Superior temporal gyrus (tissue), 1 donor: ENCODE measurements around the gene ICE1.
"Not testable (repeated sequence)": the region's sequence is repeated elsewhere in the genome, so short reads cannot be mapped to it uniquely, and the experiment has no call there.

ENCODE experiments used
- DNase-seq: peaks from one replicate; pipeline ENCODE4 v3.0.0-alpha.2; 2016; ENCODE audit errors: extremely low spot score

Gene ICE1

DNA sequence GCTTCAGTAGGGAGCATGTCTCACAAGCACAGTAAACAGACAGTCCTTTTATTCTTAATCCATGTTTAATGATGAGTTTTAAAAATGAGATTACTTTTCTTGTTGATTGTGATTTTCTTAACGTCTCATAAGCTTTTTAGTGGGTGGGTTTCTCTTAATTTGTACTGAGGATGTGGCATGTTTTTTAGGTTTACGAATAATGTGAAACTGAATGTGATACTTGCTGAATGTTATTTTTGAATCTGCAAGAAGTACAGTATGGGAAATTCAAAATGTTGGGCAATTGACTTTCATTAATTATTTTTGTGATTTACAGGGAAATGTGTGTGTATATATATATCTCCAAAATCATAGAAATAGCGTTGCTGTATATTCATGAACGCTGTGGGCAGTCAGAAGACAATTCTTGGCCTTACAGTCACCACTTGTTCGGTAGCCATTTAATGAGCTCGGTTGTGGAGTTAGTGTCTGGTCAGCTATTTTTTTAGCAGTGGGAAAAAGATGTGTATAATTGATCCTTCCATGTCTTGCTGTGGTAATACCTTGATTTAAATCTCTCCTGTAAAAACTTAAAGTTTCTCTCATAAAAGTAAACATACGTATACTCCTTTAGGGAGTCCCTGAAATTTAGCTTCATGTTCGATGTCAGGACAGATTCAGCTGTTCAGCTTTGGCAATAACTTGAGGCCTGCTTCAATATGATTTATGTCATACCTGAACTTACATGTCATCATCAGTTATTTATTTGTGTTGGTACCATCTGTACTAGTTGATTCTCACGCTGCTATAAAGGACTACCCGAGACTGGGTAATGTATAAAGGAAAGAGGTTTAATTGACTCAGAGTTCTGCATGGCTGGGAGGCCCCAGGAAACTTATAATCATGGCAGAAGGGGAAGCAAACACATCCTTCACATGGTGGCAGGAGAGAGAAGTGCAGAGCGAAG is 15.0 kb downstream of the ICE1 start:
- no peak for DNase-seq

DNA sequence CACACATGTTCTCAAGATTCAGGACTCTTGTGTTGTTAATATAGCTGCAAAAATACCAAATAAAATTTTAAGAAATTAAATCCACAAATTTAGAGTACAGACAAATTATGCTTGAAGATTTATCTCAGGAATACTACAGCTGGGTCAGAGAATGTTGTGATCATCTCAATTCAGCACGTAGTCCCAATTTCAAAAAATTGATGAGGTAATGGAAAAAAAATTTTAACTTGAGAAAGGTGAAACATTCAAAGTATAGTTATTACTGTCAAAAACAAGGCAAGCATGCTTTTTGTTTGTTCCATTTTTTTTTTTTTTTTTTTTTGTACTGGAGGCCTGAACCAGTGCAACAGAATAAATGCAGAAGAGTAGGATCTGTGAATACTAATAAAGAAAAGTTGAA is 29.4 kb downstream of the ICE1 start:
- DNase-seq = no peak

- no peak for DNase-seq
Observed at GRCh38 chr5:5453131-5453530, 30.7 kb downstream of the ICE1 start.

- no peak for DNase-seq
Observed at GRCh38 chr5:5454391-5454790, 31.9 kb downstream of the ICE1 start.

DNA sequence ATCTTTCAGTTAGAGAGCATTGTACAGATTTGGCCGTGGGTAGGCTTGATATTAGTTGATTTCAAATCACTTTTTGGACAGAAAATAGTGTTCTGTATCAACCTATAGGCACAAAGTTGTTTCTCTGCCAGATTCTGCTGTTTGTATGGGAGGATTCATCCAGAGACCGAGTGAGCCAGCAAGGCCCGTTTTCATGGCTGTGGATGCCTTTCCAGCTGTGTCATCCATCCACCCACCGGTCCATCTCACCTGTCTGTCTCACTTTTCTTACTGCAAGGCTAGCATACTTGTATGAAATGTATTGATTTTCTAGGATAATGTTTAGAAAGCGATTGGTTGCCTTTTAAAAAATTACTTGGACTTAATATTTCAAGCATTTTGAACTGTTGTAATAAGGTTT is 34.4 kb downstream of the ICE1 start:
- DNase-seq = no peak

DNA sequence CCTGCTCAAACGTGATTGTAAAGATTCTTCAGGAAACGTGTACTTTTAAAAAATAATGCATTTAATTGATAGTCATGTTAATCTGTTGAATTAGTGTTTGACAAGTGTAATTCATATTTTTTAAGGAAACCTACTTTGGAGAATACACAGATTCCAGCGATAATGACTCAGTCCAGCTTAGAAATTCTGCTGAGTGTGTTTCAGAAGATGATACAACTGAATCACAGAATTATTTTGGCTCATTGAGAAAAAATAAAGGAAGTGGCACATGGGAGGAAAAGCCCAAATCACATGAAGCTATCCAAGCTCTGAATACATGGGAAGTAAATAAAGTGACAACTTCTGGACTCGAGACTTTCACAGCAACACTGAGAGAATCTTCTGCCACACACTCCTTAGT is 37.8 kb downstream of the ICE1 start:
- DNase-seq = peak; percentile 21

DNA sequence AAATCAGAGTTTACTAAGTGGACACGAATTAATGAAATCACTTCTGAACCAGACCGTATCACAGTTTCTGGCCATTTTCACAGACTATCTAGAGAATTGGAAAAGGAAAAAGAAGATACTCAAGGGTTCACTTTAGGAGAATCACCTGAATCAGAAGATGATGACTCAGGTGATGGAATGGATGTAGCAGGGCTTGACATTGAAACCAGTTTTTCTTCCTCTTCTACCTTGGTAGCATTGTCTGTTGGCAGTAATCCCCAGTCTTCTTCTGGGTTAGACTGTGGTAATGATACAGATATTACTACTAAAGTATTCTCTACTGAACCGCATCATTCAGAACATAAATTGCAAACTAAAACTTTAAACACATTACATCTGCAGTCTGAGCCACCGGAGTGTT is 38.5 kb downstream of the ICE1 start:
- no peak for DNase-seq

- no peak for DNase-seq
Observed at GRCh38 chr5:5464036-5464715, 41.7 kb downstream of the ICE1 start.

GRCh38 chr5:5466227-5466626 is 43.8 kb downstream of the ICE1 start:
- no peak for DNase-seq

DNA sequence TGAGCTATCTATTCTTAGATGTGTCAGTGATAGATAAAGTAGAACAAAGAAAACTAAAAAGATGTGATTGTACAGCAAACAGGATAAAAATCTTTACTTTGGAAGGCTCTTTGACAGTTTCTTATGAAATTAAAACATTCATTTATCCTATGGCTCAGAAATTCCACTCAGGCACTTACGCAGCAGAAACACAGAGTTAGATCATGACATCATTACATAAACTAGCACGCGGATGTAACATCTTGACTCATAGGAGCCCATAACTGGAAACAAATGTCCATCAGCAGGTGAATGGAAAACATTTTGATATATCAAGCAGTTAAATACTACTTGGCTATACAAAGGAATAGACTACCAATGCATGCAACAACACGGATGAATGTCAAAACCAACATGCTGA is 45.3 kb downstream of the ICE1 start:
- DNase-seq = no peak

DNA sequence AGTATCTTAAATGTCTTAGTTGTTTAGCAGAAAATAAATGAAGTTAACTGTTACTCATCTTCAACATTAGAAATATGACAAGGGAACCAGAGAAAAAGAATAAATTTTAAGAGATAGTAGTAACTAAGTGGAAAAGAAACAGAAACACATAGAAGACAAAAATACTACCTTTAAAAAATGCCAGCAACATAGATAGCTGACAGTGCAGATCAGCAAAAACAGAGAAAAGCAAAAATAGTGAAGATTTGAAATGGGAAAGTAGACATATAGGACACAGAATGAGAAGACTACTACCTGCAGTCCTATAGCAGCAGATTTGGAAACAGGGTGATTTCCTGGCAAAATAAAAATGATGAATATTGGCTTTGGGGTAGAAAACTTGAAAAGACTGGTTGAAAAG is 48.5 kb downstream of the ICE1 start:
- DNase-seq = no peak

GRCh38 chr5:5473226-5473625 is 50.7 kb downstream of the ICE1 start:
- no peak for DNase-seq

DNA sequence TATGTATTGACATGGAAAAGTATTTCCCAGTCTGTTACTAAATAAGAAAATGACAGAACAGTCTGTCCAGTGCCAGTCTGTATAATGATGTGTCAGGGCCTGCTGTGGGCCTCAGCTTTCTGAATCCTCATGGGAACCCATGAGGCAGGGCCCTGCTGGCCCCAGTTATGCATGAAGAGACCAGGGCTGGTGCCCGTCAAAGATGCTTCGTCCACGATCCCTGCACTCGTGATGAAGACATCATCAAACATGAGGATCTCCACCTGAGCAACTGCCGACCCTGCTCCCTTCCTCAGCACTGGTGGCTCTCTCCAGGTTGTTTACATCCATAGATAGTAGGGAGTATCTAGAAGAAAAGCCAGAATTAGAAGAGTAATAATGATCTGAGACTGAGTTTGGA is 52.5 kb downstream of the ICE1 start:
- DNase-seq = no peak

GRCh38 chr5:5475975-5476374 is 53.5 kb downstream of the ICE1 start:
- no peak for DNase-seq

GRCh38 chr5:5479578-5479977 is 57.1 kb downstream of the ICE1 start:
- not testable (repeated sequence) for DNase-seq

GRCh38 chr5:5480481-5481111 is 58.1 kb downstream of the ICE1 start:
- no peak for DNase-seq

- no peak for DNase-seq
Observed at GRCh38 chr5:5481206-5481605, 58.7 kb downstream of the ICE1 start.

- no peak for DNase-seq
Observed at GRCh38 chr5:5481633-5482032, 59.2 kb downstream of the ICE1 start.

- no peak for DNase-seq
Observed at GRCh38 chr5:5483350-5483749, 60.9 kb downstream of the ICE1 start.

- no peak for DNase-seq
Observed at GRCh38 chr5:5483880-5484598, 61.6 kb downstream of the ICE1 start.

DNA sequence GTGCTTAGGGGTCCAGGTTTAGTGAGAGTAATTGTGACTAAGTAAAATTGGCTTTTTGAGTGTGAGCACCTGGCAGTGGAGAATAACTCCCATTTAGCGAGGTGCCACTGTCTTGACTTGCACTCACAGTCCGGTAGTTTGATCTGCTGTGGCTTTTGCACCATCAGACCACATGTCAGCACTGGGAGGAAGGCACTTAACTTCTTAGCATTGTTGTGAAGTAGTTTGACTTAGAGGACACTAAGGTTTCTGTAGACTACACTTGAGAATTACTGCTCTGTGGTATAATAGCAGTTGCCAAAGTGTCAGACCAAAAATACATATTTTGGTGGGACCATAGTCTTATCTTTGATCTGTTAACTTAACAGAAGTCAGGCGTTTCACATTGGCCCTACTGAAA is 63.6 kb downstream of the ICE1 start:
- no peak for DNase-seq
